NCI-H774 (cell line): ENCODE results near the gene SLC25A36.

Experiments used
- DNase-seq: peaks from one replicate; lab custom pipeline; 2025; lab: John Stamatoyannopoulos, UW

SLC25A36 gene

DNA sequence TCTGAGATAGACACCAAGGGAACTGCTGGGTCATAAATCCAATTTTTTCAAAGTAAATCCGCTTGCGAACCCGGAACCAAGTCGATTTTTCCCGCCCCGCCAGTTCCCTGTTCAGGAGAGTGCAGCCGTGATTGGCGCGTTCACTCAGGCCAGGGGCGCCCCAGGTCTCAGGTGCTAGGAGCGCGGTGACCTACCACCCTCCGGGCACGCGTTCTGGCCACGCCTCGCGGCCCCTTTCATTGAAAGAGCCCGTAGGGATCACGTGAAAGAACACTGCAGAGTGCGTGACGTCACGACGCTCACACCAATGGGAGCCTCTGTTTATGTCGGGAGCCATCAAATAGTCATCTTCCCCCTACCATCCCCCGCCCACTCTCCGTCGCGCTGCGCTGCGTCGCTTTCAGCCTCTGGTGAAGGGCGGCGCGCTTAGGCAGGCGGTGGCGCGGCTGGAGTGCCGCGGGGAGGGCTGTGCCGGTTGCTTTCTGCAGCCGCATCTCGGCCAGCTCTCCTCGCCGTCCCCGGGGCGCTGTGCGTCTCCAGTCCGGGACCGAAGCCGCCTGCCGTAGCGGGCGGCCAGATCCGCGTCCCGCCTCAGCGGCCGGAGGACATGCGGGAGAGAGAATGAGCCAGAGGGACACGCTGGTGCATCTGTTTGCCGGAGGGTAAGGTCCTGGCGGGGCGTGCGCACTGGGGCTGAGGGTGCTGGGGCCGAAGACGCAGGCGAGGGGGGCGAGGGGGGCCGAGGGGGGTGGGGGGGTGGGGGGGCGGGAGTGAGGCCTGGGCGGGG lies at the start of gene SLC25A36:
Gene SLC25A36, plus strand, starts transcription at position 403 of the 787 bp plus-strand sequence. Its CDS starts 219 bp downstream, at position 622.
- peak; percentile 98 for DNase-seq

- DNase-seq: no peak
These were observed 44.6 kb upstream of the SLC25A36 start for GRCh38 chr3:140896997-140897396.

DNA sequence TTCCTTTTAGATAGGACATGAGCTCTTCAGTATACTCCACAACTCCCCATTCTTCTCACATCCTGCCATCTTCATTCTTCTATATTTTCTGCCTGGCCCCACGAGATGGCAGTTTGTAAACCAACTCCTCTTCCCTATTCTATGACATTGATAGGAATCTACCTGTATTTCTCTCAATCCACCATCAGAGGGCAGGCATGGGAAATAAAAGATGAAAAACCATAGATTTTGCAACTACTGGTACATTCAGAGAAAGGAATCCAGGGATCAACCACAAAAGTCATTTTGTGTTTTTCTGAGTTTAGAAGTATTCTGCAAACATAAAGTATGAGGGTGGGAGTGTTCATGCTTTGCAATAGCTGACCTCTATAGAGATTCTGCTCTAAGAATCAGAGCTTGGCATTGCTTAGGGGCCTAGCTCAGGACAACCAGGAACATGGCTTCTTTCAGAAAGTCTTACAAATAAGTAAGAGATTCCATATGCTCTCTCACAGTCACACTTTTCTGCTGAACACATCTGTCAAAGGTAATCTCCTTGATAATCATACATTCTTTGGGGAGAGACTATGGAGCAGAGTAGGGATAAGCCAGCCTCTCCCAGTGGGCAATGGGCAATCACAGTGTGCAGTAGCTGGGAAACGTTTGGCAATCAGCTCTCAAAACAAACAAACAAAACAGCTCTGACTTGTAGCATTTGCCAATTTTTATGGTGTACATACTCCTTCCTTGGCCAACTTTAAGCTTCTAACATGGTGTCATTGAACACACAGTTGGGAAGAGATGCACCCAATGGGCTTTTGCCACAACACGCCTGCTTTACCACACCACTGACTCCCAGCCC lies 43.1 kb upstream of the SLC25A36 start:
- peak; percentile 49 for DNase-seq

DNA sequence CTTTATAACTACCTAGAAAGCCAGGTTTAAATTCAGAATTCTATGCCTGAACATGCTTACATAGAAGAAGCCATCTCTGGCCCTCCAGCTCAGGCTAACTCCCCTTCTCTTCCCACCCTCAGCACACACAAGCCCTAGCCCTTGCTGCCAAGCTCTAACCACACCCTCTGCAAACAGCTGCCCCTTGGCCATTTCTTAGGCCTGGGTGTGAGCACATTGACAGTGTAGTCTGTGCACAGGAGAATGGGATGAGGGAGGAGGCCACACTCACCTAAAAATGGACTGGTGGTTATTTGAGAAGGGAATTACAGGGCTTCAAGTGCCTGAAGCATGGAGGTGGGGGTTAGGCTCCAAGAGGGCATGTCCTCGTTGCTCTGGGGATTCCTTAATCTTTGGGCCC lies 42.3 kb upstream of the SLC25A36 start:
- DNase-seq: no peak

- DNase-seq: no peak
These were observed 38.8 kb upstream of the SLC25A36 start for GRCh38 chr3:140902791-140903190.

DNA sequence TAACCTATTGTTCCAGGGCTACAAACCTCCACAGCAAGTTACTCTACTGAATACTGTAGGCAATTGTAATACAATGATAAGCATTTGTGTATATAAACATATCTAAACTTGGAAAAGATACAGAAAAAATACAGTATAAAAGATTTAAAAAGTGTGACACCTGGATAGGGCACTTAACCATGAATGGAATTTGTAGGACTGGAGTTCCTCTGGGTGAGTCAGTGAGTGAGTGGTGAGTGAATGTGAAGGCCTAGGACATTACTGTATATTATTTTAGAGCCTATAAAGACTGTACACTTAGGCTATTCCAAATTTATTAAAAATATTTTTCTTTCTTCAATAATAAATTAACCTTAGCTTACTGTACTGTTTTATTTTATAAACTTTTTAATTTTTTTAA lies 38.4 kb upstream of the SLC25A36 start:
- DNase-seq: no peak

- DNase-seq: no peak
These were observed 37.1 kb upstream of the SLC25A36 start for GRCh38 chr3:140904521-140904920.

DNA sequence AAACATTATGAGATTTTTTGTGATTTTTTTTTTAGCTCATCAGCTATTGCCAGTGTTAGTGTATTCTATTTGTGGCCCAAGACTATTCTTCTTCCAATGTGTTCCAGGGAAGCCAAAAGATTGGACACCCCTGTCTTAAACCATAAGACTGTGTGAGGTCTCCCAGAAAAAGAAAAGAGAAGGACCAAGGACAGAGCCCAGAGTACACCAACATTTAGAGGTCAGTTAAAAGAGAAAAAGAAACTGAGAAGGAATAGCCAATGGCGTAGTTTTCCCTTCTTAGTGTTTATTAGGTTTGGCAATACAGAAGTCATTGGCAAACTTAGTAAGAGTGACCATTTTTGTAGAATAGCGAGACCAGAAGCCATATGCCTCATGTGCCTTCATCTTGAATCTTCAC lies 36.1 kb upstream of the SLC25A36 start:
- DNase-seq: no peak

DNA sequence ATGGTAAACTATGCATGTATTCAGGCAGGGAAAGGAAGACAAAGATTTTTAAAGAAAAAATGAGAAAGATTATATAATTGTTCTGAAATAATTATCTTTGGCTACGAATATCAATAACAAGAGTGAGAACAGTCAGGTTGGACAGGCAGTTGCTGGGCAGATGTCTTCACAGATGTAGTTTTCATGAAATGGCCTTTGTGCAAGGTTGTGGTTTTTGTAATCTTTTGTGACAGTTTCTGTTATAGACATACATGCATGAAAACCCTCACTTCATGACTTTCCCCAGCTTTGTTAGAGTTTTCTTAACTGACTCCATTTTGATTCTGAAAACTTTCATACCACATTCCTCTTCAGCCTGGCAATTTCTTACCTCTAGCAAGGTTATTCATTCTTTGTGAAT lies 34.9 kb upstream of the SLC25A36 start:
- DNase-seq: no peak

DNA sequence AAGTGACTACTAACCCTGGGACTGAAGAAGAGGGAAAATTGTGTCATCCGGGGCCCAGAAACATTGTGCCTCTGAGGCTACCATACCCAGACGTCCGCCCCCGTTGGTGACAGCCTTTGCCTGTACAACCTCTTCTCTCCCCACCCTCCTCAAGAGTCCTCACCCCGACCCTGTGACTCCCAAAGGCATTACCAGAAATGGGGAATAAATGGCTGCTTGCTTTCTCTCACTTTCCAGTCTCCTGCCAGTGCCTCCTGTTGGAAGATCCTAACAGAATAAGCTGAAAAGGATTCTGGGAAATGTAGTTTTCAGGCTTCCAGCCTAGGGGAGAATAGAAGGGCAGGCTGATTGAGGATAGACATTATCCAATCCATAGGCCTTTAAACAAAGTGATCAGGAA lies 30.8 kb upstream of the SLC25A36 start:
- peak; percentile 11 for DNase-seq

DNA sequence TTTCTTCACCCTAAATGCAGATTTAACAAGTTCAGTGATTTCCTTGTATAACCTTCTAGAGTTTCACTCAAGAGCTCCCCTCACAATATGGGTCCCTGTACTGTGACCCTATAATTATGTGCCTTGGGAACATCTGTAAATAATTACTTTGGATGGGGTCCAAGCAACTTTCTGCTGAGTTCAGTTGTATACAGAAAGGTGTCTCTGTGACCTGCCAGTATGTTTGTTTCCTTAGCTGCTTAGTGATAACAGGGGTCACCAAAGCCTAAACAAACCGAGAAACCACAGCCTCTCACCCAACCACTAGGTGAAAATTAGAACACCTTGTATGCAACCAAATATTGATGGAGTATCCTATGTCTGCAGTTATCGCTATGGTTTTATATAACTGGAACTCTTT lies 29.8 kb upstream of the SLC25A36 start:
- peak; percentile 37 for DNase-seq

GRCh38 chr3:140913728-140914127 lies 27.9 kb upstream of the SLC25A36 start:
- DNase-seq: no peak

DNA sequence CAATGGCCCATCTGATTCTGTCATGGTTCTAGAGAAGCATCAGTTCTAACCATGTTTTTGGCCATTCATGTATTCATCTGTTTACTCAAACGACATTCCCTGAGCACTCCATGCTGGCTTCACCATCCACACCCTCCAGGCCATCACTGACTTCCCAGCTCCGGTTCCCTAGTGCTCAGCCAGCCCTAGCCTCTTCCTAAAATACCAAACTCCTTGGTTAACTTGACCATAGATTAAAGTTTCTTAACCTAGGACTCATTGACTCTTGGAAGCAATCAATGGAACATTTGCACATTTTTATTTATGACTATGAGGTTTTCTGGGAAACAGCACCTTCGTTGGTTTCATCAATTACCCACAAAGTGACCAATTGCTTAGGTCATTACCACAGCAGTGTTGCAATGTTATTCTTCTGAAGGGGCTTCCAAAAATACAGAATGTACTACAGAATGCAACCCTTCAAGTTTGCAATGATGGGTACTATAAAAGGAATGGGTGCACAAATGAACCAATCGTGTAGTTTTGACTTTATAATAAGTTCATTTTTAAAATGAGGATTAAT lies 27.2 kb upstream of the SLC25A36 start:
- no peak for DNase-seq

DNA sequence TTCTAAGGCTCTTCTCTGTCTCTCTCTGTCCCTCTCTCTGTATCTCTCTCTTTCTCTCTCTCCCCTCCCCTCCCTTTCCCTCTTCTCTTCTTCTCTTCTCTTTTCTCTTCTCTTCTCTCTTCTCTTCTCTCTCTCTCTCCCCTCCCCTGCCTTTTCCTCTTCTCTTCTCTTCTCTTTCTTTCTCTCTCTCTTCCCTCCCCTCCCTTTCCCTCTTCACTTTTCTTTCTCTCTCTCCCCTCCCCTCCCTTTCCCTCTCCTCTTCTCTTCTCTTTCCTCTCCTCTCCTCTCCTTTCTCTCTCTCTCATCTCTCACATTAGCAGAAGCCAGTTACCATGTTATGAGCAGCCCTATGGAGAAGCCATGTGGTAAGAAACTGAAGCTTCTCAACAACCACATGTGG lies 25.0 kb upstream of the SLC25A36 start:
- no peak for DNase-seq

- DNase-seq: no peak
These were observed 23.9 kb upstream of the SLC25A36 start for GRCh38 chr3:140917772-140918171.

DNA sequence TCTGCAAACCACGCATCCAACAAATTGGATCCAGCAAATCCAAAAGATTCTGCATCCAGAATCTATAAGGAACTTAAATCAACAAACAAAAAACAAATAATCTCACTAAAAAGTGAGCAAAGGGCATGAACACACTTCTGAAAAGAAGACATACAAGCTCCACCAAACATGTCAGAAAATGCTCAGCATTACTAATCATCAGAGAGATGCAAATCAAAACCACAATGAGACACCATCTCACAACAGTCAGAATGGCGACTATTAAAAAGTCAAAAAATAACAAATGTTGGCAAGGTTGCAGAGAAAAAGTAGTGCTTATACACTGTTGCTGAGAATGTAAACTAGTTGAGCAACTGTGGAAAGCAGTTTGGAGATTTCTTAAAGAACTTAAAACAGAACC lies 21.6 kb upstream of the SLC25A36 start:
- DNase-seq: no peak

GRCh38 chr3:140922634-140923033 lies 19.0 kb upstream of the SLC25A36 start:
- no peak for DNase-seq

DNA sequence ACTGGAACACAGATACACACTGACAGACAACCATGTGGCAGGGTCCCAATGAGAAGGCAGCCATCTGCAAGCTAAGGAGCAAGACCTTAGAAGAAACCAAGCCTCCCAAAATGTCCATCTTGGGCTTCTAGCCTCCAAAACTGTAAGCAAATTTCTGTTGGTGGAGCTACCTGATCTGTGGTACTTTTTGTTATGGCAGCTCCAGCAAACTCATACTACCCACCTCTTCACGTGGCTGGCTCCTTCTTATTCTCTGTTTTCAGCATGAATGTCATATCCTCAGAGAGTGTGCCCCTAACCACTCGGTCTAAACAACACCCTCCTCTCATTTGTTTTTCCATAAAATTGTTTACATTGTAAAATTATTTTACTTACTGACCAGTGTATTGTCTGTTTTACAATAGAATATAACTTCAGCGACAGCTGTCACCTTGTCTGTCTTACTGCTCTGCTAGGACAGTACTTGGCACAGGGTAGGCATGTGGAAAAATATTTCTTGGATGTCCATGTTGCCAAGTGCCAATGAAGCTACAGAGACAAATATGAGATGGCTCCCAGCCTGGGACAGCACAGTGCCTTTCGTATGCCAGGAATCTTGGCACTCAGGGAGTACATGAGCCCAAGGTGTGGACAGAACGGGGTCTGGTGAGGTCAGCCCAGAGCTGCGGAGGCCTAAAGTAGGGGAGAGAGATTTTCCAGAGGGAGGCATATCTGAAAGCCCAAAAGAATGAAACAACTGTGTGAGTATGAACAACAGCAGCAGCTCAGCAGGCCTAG lies 17.4 kb upstream of the SLC25A36 start:
- no peak for DNase-seq

DNA sequence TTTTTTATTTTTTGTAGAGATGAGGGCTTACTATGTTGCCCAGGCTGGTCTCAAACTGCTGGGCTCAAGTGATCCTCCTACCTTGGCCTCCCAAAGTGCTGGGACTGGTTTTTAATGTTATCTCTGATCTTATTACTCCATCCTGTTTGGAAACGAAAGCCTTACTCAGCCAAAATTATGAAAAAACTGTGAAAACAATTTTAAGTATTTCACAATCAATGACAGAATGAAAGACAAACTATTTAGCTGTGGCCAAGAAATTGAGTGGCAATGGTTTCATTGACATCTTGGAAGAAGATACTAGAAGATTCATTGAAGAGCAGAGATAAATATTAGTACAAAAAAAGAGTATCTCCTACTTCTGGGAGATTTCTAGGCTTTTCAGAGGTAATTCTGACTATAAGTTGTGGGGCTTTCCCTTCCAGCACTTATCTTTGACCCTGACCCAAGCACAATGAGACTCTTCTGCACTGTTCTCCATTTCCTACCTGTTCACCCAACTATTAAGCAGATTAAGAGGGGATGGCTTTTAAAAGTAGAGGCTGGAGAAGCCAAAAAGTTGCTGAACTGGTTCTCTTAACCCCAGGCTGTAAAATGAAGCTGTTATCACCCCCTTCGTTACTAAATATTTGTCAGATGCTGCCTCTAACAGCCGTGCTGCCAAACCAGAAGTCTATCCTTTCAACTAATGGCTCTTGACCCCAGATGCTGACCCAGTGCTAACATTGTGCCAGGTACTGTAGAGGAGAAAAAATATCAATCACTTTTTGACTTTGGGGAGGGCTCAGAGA lies 14.2 kb upstream of the SLC25A36 start:
- no peak for DNase-seq

DNA sequence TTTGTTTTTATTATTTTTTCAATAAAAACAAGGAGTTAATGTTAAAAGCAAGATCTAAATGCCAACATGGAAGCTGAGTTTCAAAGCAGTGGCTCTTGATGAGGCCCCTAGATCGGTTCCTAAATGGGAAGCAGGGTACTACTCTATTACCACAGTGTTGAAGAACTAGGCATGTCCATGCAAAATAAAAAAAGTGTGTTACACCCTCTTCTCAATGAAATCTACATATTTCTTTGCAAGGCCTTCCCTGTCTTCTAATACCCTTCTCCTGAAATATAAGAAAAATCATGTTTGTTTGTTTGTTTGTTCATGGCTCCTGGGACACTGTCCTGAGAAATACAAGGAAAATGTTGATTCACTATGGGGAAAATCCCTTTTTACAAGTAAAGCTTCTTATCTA lies 12.2 kb upstream of the SLC25A36 start:
- no peak for DNase-seq

- no peak for DNase-seq
These were observed 10.6 kb upstream of the SLC25A36 start for GRCh38 chr3:140931016-140931454.
